SK-N-SH (cell line): ENCODE data around the gene CNKSR2. TPM values are rescaled to one million over a fixed set of nuclear protein-coding genes. Genes with fewer than 3 reads are reported as not detected.

Experiments
- CTCF ChIA-PET: fragments of 300-600, 350-600 bp; formaldehyde crosslinking; extraction: SDS; loops from one replicate; lab custom pipeline; 2021; lab: Yijun Ruan, JAX
- POLR2A ChIA-PET: fragments of 350-600 bp; sonication (Branson Sonifier 250); formaldehyde crosslinking; extraction: SDS; loops from one replicate; lab custom pipeline; 2020; ENCODE audit warnings: antibody characterized with exemption, inconsistent platforms; lab: Yijun Ruan, JAX
- DNase-seq: peaks from one replicate; pipeline ENCODE4 v3.0.0; 2012
- H2AFZ ChIP-seq: fragments of 200-600 bp; sonication (generic); 2 replicates; pipeline ENCODE4 v1.8.1; 2016; ENCODE audit warnings: antibody characterized with exemption, mild to moderate bottlenecking, low read depth
- H3F3A ChIP-seq: fragments of 200-600 bp; sonication (generic); replicated peaks from 2 replicates; pipeline ENCODE3; 2016; ENCODE audit warnings: antibody characterized with exemption, mild to moderate bottlenecking; ENCODE audit not compliant: insufficient read depth
- H3K27ac ChIP-seq, 2 experiments: fragments of 200-500 bp in 1 of 2; fragments of 200-600 bp in 1 of 2; sonication (Bioruptor generic) in 1 of 2; sonication (generic), shearing (Covaris generic) in 1 of 2; 2 replicates each; pipeline versions ENCODE4 v1.5.1 to v1.6.1; 2014 to 2016; ENCODE audit warnings: low read depth in 2 of 2, inconsistent platforms in 1 of 2, low read length in 1 of 2, mild to moderate bottlenecking in 1 of 2, mixed read lengths in 1 of 2
- H3K27me3 ChIP-seq: fragments of 200-600 bp; sonication (generic), shearing (Covaris generic); 2 replicates; pipeline ENCODE4 v1.6.1; 2016; ENCODE audit warnings: mixed run types; ENCODE audit not compliant: insufficient read depth
- H3K36me3 ChIP-seq, 2 experiments: fragments of 200-500 bp in 1 of 2; fragments of 200-600 bp in 1 of 2; sonication (Bioruptor generic) in 1 of 2; sonication (generic) in 1 of 2; replicated peaks in 1 of 2; 2 replicates each; pipeline versions ENCODE3 to v1.5.1; 2014 to 2016; ENCODE audit warnings: low read length in 1 of 2, mild to moderate bottlenecking in 1 of 2; ENCODE audit not compliant: insufficient read depth in 2 of 2, control insufficient read depth in 1 of 2
- H3K4me1 ChIP-seq, 2 experiments: fragments of 200-500 bp in 1 of 2; fragments of 200-600 bp in 1 of 2; sonication (Bioruptor generic) in 1 of 2; sonication (generic), shearing (Covaris generic) in 1 of 2; 2 replicates each; pipeline versions ENCODE4 v1.5.1 to v1.6.1; 2014 to 2016; ENCODE audit warnings: low read depth in 1 of 2, low read length in 1 of 2, mixed run types in 1 of 2; ENCODE audit not compliant: insufficient read depth in 2 of 2, control insufficient read depth in 1 of 2
- H3K4me2 ChIP-seq: fragments of 200-600 bp; sonication (generic), shearing (Covaris generic); 2 replicates; pipeline ENCODE4 v1.6.1; 2017; ENCODE audit warnings: mixed run types
- H3K4me3 ChIP-seq, 2 experiments: fragments of 200-500 bp in 1 of 2; fragments of 200-600 bp in 1 of 2; sonication (Bioruptor generic) in 1 of 2; sonication (generic), shearing (Covaris generic) in 1 of 2; 2 replicates each; pipeline versions ENCODE4 v1.5.1 to v1.8.1; 2014 to 2016; ENCODE audit warnings: low read depth in 2 of 2, inconsistent platforms in 1 of 2, low read length in 1 of 2, mild to moderate bottlenecking in 1 of 2, mixed read lengths in 1 of 2, moderate library complexity in 1 of 2
- H3K79me2 ChIP-seq: fragments of 200-600 bp; sonication (generic); 2 replicates; pipeline ENCODE4 v1.8.1; 2017; ENCODE audit warnings: mild to moderate bottlenecking; ENCODE audit not compliant: insufficient read depth
- H3K9ac ChIP-seq: fragments of 200-600 bp; sonication (generic); 2 replicates; pipeline ENCODE4 v1.6.1; 2017; ENCODE audit warnings: mixed run types
- H3K9me2 ChIP-seq: fragments of 200-600 bp; sonication (generic); 2 replicates; pipeline ENCODE4 v1.6.1; 2017; ENCODE audit warnings: mixed run types
- H3K9me3 ChIP-seq: fragments of 200-600 bp; sonication (generic); 2 replicates; pipeline ENCODE4 v1.6.1; 2017; ENCODE audit warnings: mixed run types, mild to moderate bottlenecking, moderate library complexity
- H4K20me1 ChIP-seq: fragments of 200-600 bp; sonication (generic); 2 replicates; pipeline ENCODE4 v1.6.1; 2017; ENCODE audit warnings: mild to moderate bottlenecking, mixed run types; ENCODE audit not compliant: insufficient read depth
- CHD2 ChIP-seq: fragments of 150-350 bp; IDR thresholded peaks from 2 replicates; pipeline ENCODE4 v1.6.1; 2018; ENCODE audit warnings: low read length; ENCODE audit not compliant: partially characterized antibody
- EZH2phosphoT487 ChIP-seq: fragments of 200-600 bp; sonication (generic); IDR thresholded peaks from 2 replicates; pipeline ENCODE4 v1.6.1; 2017; ENCODE audit warnings: low read depth, mixed run types, mild to moderate bottlenecking, antibody characterized with exemption, moderate library complexity, borderline replicate concordance
- FOSL2 ChIP-seq: IDR thresholded peaks from 2 replicates; pipeline ENCODE4 v1.4.0; 2012; ENCODE audit warnings: low read depth, mild to moderate bottlenecking, moderate library complexity, borderline replicate concordance
- FOXJ3 ChIP-seq: sonication (generic); formaldehyde crosslinking; IDR thresholded peaks from 2 replicates; pipeline ENCODE4 v1.5.1; 2020; ENCODE audit warnings: mild to moderate bottlenecking, missing genetic modification reagents
- GATA2 ChIP-seq: sonication (generic); formaldehyde crosslinking; IDR thresholded peaks from 2 replicates; pipeline ENCODE4 v1.5.0; 2020; ENCODE audit warnings: mild to moderate bottlenecking, missing genetic modification reagents
- MAX ChIP-seq: IDR thresholded peaks from 2 replicates; pipeline ENCODE4 v1.4.0; 2012; ENCODE audit warnings: low read depth
- MEF2A ChIP-seq: IDR thresholded peaks from 2 replicates; pipeline ENCODE4 v1.4.0; 2012; ENCODE audit warnings: low read depth, borderline replicate concordance
- NFIC ChIP-seq: IDR thresholded peaks from 2 replicates; pipeline ENCODE4 v1.4.0; 2012; ENCODE audit warnings: borderline replicate concordance
- NRF1 ChIP-seq: IDR thresholded peaks from 2 replicates; pipeline ENCODE4 v1.6.1; 2012; ENCODE audit warnings: low read depth, mild to moderate bottlenecking, low read length
- RAD21 ChIP-seq: IDR thresholded peaks from 2 replicates; pipeline ENCODE4 v1.6.1; 2012; ENCODE audit warnings: mild to moderate bottlenecking, low read length
- RCOR1 ChIP-seq: fragments of 150-350 bp; IDR thresholded peaks from 2 replicates; pipeline ENCODE4 v1.6.1; 2017; ENCODE audit warnings: antibody characterized with exemption, low read length
- REST ChIP-seq: IDR thresholded peaks from 2 replicates; pipeline ENCODE4 v1.6.1; 2012; ENCODE audit warnings: mild to moderate bottlenecking, low read depth, low read length, moderate library complexity
- RFX5 ChIP-seq: IDR thresholded peaks from 2 replicates; pipeline ENCODE4 v1.6.1; 2012; ENCODE audit warnings: mild to moderate bottlenecking, improper control_type of control experiment, low read length
- RXRA ChIP-seq: IDR thresholded peaks from 2 replicates; pipeline ENCODE4 v1.4.0; 2012; ENCODE audit warnings: low read depth, mild to moderate bottlenecking, borderline replicate concordance
- SMC3 ChIP-seq: IDR thresholded peaks from 2 replicates; pipeline ENCODE4 v1.6.1; 2012; ENCODE audit warnings: low read depth, low read length, improper control_type of control experiment
- TAF1 ChIP-seq: IDR thresholded peaks from 2 replicates; pipeline ENCODE4 v1.6.1; 2012; ENCODE audit warnings: low read depth, mild to moderate bottlenecking, low read length, moderate library complexity, borderline replicate concordance
- TEAD4 ChIP-seq: IDR thresholded peaks from 2 replicates; pipeline ENCODE4 v1.4.0; 2012; ENCODE audit warnings: mild to moderate bottlenecking, borderline replicate concordance; ENCODE audit not compliant: insufficient read depth
- WGBS: methylation state at CpG from one replicate; pipeline ENCODE4 v1.1.6; 2017; ENCODE audit warnings: low lambda C conversion rate; 5-methylcytosine and 5-hydroxymethylcytosine counted together
- polyA plus RNA-seq, 3 experiments: library from polyadenylated mRNA; depleted of rRNA; stranded (reverse); fragments of >200 nt; gene quantifications; 2 replicates each; pipeline ENCODE4 v1.2.3, GENCODE V29; 2012
- TF ChIP-seq, protein P1 (sequence below): fragments of 150-350 bp; IDR thresholded peaks from 2 replicates; pipeline ENCODE4 v1.6.1; 2017; ENCODE audit warnings: antibody characterized with exemption, low read length, low read depth, borderline replicate concordance
- TF ChIP-seq, protein P2 (sequence below): IDR thresholded peaks from 2 replicates; pipeline ENCODE4; 2012
- TF ChIP-seq, protein P3 (sequence below): fragments of 200-600 bp; sonication (generic); IDR thresholded peaks from 2 replicates; pipeline ENCODE4 v1.6.1; 2017; ENCODE audit warnings: antibody characterized with exemption, mild to moderate bottlenecking, moderate library complexity
- TF ChIP-seq, protein P4 (sequence below): IDR thresholded peaks from 2 replicates; pipeline ENCODE4 v1.4.0; 2012; ENCODE audit warnings: low read depth, borderline replicate concordance

The CNKSR2 gene
- polyA plus RNA-seq, 1 of the 3 experiments (the other 2 are of a cell fraction) = 0.03 TPM

DNA sequence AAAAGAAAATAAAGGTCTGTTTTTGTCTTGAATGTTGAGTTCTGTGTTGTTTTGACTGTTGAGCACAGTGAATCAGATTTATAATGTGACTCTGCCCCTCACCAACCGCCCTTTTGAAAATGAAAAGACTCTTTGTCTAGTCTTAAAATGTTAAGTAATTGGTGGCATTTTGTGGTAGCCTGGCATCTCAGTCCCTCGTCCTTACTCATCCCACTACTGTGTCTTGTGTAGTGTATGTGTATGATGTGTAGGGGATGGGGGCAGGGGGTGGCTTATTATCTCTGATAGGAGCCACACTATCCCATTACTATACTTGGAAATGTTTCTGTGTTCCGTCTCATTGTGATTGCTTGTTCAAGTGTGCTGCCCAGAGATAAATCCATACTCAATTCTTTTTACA is 271.7 kb downstream of the CNKSR2 start (continued):
- TF ChIP-seq CHD2 = no peak

DNA sequence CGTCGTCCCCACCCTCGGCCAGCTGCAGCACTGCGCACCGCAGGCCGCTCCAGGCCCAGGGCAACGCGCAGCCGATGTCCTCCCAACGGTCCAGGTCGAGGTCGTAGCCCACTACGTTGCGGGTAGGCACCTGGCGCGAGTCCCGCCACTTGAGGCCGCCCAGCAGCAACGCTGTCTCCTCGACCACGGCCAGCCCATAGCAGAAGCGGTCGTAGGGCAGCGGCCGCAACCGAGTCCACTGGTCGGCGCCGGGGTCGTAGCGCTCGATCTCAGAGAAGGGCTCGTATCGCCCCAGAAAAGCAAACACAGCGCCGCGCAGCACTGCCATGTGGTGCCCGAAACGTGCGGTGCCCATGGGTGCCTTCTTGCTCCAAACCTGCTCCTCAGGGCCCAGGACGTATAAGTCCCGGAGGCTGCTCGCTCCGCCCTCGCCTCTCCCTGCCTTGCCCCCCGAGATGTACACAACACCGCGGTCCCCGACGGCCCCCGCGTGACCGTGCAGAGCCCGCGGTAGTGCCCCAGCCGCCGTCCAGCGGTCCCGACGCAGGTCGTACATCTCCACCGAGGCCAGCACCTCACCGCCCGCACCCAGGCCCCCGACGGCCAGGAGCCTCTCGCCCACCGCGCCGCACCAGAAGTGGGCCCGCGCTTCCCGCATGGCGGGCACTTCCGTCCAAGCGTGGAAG is 281.8 kb downstream of the CNKSR2 start:
- H3K9ac ChIP-seq = no peak overlapping the region
- no peaks in the 10 kb centered on the region for H3K4me1 ChIP-seq
- no peaks in the 10 kb centered on the region for H4K20me1 ChIP-seq
- H3K36me3 ChIP-seq = no peaks in the 10 kb centered on the region
- 84% methylated on average over 70 of the region's 76 CpGs for WGBS
- no peaks in the 10 kb centered on the region for H3K79me2 ChIP-seq
- no peak overlapping the region for H3K4me2 ChIP-seq
- no peaks in the 10 kb centered on the region for H3F3A ChIP-seq
- POLR2A ChIA-PET = no interaction called here
- no peaks in the 10 kb centered on the region for H3K9me2 ChIP-seq
- CTCF ChIA-PET = no interaction called here
- TF ChIP-seq RAD21 (no peak), RCOR1 (no peak), FOSL2 (no peak), NFIC (no peak), REST (no peak), EZH2phosphoT487 (no peak), GATA2 (CRISPR knock-in tag) (no peak), RXRA (no peak), MAX (no peak), RFX5 (no peak), SMC3 (no peak), TEAD4 (no peak), NRF1 (no peak), FOXJ3 (CRISPR knock-in tag) (no peak), TAF1 (no peak), MEF2A (no peak)
- TF ChIP-seq, protein P1, sequence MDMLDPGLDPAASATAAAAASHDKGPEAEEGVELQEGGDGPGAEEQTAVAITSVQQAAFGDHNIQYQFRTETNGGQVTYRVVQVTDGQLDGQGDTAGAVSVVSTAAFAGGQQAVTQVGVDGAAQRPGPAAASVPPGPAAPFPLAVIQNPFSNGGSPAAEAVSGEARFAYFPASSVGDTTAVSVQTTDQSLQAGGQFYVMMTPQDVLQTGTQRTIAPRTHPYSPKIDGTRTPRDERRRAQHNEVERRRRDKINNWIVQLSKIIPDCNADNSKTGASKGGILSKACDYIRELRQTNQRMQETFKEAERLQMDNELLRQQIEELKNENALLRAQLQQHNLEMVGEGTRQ = no peak
- TF ChIP-seq, protein P2, sequence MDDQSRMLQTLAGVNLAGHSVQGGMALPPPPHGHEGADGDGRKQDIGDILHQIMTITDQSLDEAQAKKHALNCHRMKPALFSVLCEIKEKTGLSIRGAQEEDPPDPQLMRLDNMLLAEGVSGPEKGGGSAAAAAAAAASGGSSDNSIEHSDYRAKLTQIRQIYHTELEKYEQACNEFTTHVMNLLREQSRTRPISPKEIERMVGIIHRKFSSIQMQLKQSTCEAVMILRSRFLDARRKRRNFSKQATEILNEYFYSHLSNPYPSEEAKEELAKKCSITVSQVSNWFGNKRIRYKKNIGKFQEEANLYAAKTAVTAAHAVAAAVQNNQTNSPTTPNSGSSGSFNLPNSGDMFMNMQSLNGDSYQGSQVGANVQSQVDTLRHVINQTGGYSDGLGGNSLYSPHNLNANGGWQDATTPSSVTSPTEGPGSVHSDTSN = no peak
- TF ChIP-seq, protein P3, sequence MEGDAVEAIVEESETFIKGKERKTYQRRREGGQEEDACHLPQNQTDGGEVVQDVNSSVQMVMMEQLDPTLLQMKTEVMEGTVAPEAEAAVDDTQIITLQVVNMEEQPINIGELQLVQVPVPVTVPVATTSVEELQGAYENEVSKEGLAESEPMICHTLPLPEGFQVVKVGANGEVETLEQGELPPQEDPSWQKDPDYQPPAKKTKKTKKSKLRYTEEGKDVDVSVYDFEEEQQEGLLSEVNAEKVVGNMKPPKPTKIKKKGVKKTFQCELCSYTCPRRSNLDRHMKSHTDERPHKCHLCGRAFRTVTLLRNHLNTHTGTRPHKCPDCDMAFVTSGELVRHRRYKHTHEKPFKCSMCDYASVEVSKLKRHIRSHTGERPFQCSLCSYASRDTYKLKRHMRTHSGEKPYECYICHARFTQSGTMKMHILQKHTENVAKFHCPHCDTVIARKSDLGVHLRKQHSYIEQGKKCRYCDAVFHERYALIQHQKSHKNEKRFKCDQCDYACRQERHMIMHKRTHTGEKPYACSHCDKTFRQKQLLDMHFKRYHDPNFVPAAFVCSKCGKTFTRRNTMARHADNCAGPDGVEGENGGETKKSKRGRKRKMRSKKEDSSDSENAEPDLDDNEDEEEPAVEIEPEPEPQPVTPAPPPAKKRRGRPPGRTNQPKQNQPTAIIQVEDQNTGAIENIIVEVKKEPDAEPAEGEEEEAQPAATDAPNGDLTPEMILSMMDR = no peak
- TF ChIP-seq, protein P4, sequence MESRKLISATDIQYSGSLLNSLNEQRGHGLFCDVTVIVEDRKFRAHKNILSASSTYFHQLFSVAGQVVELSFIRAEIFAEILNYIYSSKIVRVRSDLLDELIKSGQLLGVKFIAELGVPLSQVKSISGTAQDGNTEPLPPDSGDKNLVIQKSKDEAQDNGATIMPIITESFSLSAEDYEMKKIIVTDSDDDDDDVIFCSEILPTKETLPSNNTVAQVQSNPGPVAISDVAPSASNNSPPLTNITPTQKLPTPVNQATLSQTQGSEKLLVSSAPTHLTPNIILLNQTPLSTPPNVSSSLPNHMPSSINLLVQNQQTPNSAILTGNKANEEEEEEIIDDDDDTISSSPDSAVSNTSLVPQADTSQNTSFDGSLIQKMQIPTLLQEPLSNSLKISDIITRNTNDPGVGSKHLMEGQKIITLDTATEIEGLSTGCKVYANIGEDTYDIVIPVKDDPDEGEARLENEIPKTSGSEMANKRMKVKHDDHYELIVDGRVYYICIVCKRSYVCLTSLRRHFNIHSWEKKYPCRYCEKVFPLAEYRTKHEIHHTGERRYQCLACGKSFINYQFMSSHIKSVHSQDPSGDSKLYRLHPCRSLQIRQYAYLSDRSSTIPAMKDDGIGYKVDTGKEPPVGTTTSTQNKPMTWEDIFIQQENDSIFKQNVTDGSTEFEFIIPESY = no peak
- H2AFZ ChIP-seq = no peak overlapping the region
- DNase-seq = peak; percentile 15
- no peaks in the 10 kb centered on the region for H3K9me3 ChIP-seq
- H3K4me3 ChIP-seq = no peak overlapping the region
- no peak overlapping the region for H3K27ac ChIP-seq
- H3K27me3 ChIP-seq = no peaks in the 10 kb centered on the region
